GM23338 (cell line): ENCODE data around the gene RPS26. TPM values are rescaled to one million over a fixed set of nuclear protein-coding genes. Genes with fewer than 3 reads are reported as not detected.

Source experiments
- ATAC-seq: fragments of 200-7000 bp; cut with Tn5 transposase; 3 replicates; pipeline ENCODE4 v1.9.1; 2020
- DNase-seq: peaks from one replicate; pipeline ENCODE4 v3.0.0-alpha.2; 2015; ENCODE audit warnings: low spot score
- H2AFZ ChIP-seq: fragments of 200-600 bp; sonication (generic); 2 replicates; pipeline ENCODE4 v1.8.0; 2016; ENCODE audit warnings: antibody characterized with exemption, mild to moderate bottlenecking, moderate library complexity
- H3F3A ChIP-seq: fragments of 200-600 bp; sonication (generic); replicated peaks from 2 replicates; pipeline ENCODE4 v1.8.0; 2017; ENCODE audit warnings: antibody characterized with exemption, mixed run types, low read depth
- H3K27ac ChIP-seq: fragments of 200-600 bp; sonication (generic); 2 replicates; pipeline ENCODE4 v1.6.1; 2016; ENCODE audit warnings: low read depth
- H3K27me3 ChIP-seq: fragments of 200-600 bp; sonication (generic); 2 replicates; pipeline ENCODE4 v1.8.0; 2016; ENCODE audit warnings: mild to moderate bottlenecking, mixed run types, moderate library complexity; ENCODE audit not compliant: insufficient read depth
- H3K36me3 ChIP-seq: fragments of 200-600 bp; sonication (generic); 2 replicates; pipeline ENCODE4 v1.8.0; 2016; ENCODE audit warnings: mild to moderate bottlenecking; ENCODE audit not compliant: insufficient read depth
- H3K4me1 ChIP-seq: fragments of 200-600 bp; sonication (generic); 2 replicates; pipeline ENCODE4 v1.8.0; 2016; ENCODE audit warnings: mild to moderate bottlenecking, moderate library complexity; ENCODE audit not compliant: insufficient read depth
- H3K4me2 ChIP-seq: fragments of 200-600 bp; sonication (generic); 2 replicates; pipeline ENCODE4 v1.7.1; 2017; ENCODE audit warnings: mixed run types
- H3K4me3 ChIP-seq: fragments of 200-600 bp; sonication (generic); 2 replicates; pipeline ENCODE4 v1.6.1; 2016; ENCODE audit warnings: mixed run types
- H3K79me2 ChIP-seq: fragments of 200-600 bp; sonication (generic); replicated peaks from 2 replicates; pipeline ENCODE4 v1.8.0; 2017; ENCODE audit warnings: mild to moderate bottlenecking; ENCODE audit not compliant: insufficient read depth
- H3K9me2 ChIP-seq: fragments of 200-600 bp; sonication (generic); 2 replicates; pipeline ENCODE4 v1.8.0; 2017; ENCODE audit not compliant: insufficient read depth
- H4K20me1 ChIP-seq: fragments of 200-600 bp; sonication (generic); replicated peaks from 2 replicates; pipeline ENCODE4 v1.8.0; 2017; ENCODE audit warnings: mild to moderate bottlenecking; ENCODE audit not compliant: insufficient read depth
- H3K27ac Mint-ChIP-seq: 2 replicates; pipeline ENCODE4 v1.8.0; 2020; ENCODE audit warnings: inconsistent platforms, mild to moderate bottlenecking, moderate library complexity, mixed read lengths
- H3K27me3 Mint-ChIP-seq: 3 replicates; pipeline ENCODE4 v1.8.0; 2022; ENCODE audit warnings: low read depth, mild to moderate bottlenecking, moderate library complexity, mixed read lengths, inconsistent platforms; ENCODE audit not compliant: insufficient read depth, poor library complexity
- H3K36me3 Mint-ChIP-seq: 3 replicates; pipeline ENCODE4 v1.8.0; 2021; ENCODE audit warnings: low read depth, mild to moderate bottlenecking, inconsistent platforms, moderate library complexity, mixed read lengths
- H3K4me1 Mint-ChIP-seq: 3 replicates; pipeline ENCODE4 v1.8.0; 2020; ENCODE audit warnings: mild to moderate bottlenecking, inconsistent platforms, mixed read lengths
- H3K4me3 Mint-ChIP-seq: 3 replicates; pipeline ENCODE4 v1.8.0; 2021; ENCODE audit warnings: moderate library complexity, mild to moderate bottlenecking, inconsistent platforms, mixed read lengths
- H3K9me3 Mint-ChIP-seq: 3 replicates; pipeline ENCODE4 v1.8.0; 2020; ENCODE audit warnings: moderate library complexity, mild to moderate bottlenecking, inconsistent platforms, mixed read lengths
- CREB1 ChIP-seq: fragments of 250-450 bp; sonication (Bioruptor Pico); IDR thresholded peaks from 2 replicates; pipeline ENCODE4 v1.5.0; 2020; ENCODE audit warnings: low read depth, mild to moderate bottlenecking, moderate library complexity
- ETS1 ChIP-seq: IDR thresholded peaks from 2 replicates; pipeline ENCODE4 v1.6.1; 2016; ENCODE audit warnings: antibody characterized with exemption
- POLR2AphosphoS5 ChIP-seq: IDR thresholded peaks from 2 replicates; pipeline ENCODE4 v1.6.1; 2016; ENCODE audit warnings: antibody characterized with exemption, low read depth
- STAT1 ChIP-seq: IDR thresholded peaks from one replicate; pipeline ENCODE4 v1.6.1; 2016; ENCODE audit warnings: antibody characterized with exemption; ENCODE audit not compliant: unreplicated experiment
- long read RNA-seq: library from polyadenylated mRNA; unstranded; transcript quantifications from one replicate; pipeline ENCODE4 v2.0.0, GENCODE V29; 2020; ENCODE audit not compliant: unreplicated experiment
- polyA plus RNA-seq: library from polyadenylated mRNA; unstranded; fragments of >200 nt; fragmentation: Nextera tagmentation; extraction: Ambion mirVana; gene quantifications from 2 replicates; pipeline ENCODE4 v1.2.1, GENCODE V29; 2016
- total RNA-seq: library from RNA; depleted of rRNA; stranded (reverse); fragments of >200 nt; shearing (Covaris generic); gene quantifications from 2 replicates; pipeline ENCODE4 v1.2.3, GENCODE V29; 2014; rRNA removed
- TF ChIP-seq, protein P1 (sequence below), 2 experiments: fragments of 200-600 bp in 1 of 2; sonication (generic) in 1 of 2; conservative IDR thresholded peaks; 2 replicates each; pipeline versions ENCODE4 v1.5.1 to v1.6.1; 2016 to 2017; ENCODE audit warnings: antibody characterized with exemption in 2 of 2, low read depth in 2 of 2, mild to moderate bottlenecking in 2 of 2, moderate library complexity in 1 of 2
- TF ChIP-seq, protein P2 (sequence below): IDR thresholded peaks from one replicate; pipeline ENCODE4 v1.6.1; 2018; ENCODE audit warnings: antibody characterized with exemption; ENCODE audit not compliant: unreplicated experiment

Gene RPS26
- 321 and 655 TPM in 2 replicates for total RNA-seq
- polyA plus RNA-seq: 772 and 774 TPM in 2 replicates
- long read RNA-seq, transcript RPS26-204 (4 exons, 1,140 nt): major isoform, 20 of 27 reads
- long read RNA-seq, partial matches to known transcripts: 2 of 27 reads
- long read RNA-seq, other reads (novel, unspliced or antisense): 2 of 27 reads

GRCh38 chr12:56041552-56042429 lies at the start of gene RPS26:
RPS26 (plus strand) TSS chr12:56041918; CDS start chr12:56042167, 249 bp downstream.
- Mint-ChIP-seq H3K4me1 (peaks cover 47% of the 10 kb centered on the region), H3K27me3 (peaks cover 7% of the 10 kb centered on the region), H3K9me3 (no peaks in the 10 kb centered on the region; the same call in 1 of the 3 replicates), H3K36me3 (peaks cover 40% of the 10 kb centered on the region), H3K4me3 (peak within 1 kb of the TSS; percentile 95), H3K27ac (peak within 1 kb of the TSS; percentile 99)
- H3F3A ChIP-seq: peaks cover 51% of the 10 kb centered on the region
- TF ChIP-seq, protein P1, sequence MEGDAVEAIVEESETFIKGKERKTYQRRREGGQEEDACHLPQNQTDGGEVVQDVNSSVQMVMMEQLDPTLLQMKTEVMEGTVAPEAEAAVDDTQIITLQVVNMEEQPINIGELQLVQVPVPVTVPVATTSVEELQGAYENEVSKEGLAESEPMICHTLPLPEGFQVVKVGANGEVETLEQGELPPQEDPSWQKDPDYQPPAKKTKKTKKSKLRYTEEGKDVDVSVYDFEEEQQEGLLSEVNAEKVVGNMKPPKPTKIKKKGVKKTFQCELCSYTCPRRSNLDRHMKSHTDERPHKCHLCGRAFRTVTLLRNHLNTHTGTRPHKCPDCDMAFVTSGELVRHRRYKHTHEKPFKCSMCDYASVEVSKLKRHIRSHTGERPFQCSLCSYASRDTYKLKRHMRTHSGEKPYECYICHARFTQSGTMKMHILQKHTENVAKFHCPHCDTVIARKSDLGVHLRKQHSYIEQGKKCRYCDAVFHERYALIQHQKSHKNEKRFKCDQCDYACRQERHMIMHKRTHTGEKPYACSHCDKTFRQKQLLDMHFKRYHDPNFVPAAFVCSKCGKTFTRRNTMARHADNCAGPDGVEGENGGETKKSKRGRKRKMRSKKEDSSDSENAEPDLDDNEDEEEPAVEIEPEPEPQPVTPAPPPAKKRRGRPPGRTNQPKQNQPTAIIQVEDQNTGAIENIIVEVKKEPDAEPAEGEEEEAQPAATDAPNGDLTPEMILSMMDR (conservative IDR thresholded peaks at IDR 0.05; ENCODE audit: low read depth in 2 of 2): peak; percentile 31 to 75; a peak in 3 of 4 replicates
- TF ChIP-seq, protein P2, sequence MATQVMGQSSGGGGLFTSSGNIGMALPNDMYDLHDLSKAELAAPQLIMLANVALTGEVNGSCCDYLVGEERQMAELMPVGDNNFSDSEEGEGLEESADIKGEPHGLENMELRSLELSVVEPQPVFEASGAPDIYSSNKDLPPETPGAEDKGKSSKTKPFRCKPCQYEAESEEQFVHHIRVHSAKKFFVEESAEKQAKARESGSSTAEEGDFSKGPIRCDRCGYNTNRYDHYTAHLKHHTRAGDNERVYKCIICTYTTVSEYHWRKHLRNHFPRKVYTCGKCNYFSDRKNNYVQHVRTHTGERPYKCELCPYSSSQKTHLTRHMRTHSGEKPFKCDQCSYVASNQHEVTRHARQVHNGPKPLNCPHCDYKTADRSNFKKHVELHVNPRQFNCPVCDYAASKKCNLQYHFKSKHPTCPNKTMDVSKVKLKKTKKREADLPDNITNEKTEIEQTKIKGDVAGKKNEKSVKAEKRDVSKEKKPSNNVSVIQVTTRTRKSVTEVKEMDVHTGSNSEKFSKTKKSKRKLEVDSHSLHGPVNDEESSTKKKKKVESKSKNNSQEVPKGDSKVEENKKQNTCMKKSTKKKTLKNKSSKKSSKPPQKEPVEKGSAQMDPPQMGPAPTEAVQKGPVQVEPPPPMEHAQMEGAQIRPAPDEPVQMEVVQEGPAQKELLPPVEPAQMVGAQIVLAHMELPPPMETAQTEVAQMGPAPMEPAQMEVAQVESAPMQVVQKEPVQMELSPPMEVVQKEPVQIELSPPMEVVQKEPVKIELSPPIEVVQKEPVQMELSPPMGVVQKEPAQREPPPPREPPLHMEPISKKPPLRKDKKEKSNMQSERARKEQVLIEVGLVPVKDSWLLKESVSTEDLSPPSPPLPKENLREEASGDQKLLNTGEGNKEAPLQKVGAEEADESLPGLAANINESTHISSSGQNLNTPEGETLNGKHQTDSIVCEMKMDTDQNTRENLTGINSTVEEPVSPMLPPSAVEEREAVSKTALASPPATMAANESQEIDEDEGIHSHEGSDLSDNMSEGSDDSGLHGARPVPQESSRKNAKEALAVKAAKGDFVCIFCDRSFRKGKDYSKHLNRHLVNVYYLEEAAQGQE: no peak
- TF ChIP-seq POLR2AphosphoS5 (peak; percentile 99), STAT1 (no peak), ETS1 (peak; percentile 97), CREB1 (CRISPR knock-in tag) (peak; percentile 90)
- peaks cover 28% of the 10 kb centered on the region for H3K4me1 ChIP-seq
- peaks cover 23% of the 10 kb centered on the region for H3K36me3 ChIP-seq
- DNase-seq (peak; percentile 100), ATAC-seq (peak; percentile 89)
- peak within 1 kb of the TSS; percentile 98 for H3K27ac ChIP-seq
- H3K79me2 ChIP-seq: peaks cover 21% of the 10 kb centered on the region
- no peaks in the 10 kb centered on the region for H3K9me2 ChIP-seq
- H3K27me3 ChIP-seq: no peaks in the 10 kb centered on the region
- H3K4me3 ChIP-seq: peak within 1 kb of the TSS; percentile 99
- peak within 1 kb of the TSS; percentile 100 for H3K4me2 ChIP-seq
- H4K20me1 ChIP-seq: peaks cover 19% of the 10 kb centered on the region
- peak within 1 kb of the TSS; percentile 97 for H2AFZ ChIP-seq
